Cardiac fibroblast (primary cell): ENCODE data around the gene OR4X1.
"Not testable (repeated sequence)": the region's sequence is repeated elsewhere in the genome, so short reads cannot be mapped to it uniquely, and the experiment has no call there.

Experiments used
- DNase-seq, 2 donors: peaks; one replicate each; pipeline versions ENCODE4 v3.0.0 to v3.0.0-alpha.2; 2010; ENCODE audit warnings: low read depth in 2 of 2
- H3K4me3 ChIP-seq, 2 donors: replicated peaks in 1 of 2; 1 replicate in 1 of 2; 2 replicates in 1 of 2; pipeline ENCODE4 v1.5.1; 2011; ENCODE audit warnings: low read depth in 2 of 2, low read length in 2 of 2, mild to moderate bottlenecking in 2 of 2, moderate library complexity in 1 of 2
- TF ChIP-seq, protein P1 (sequence below): IDR thresholded peaks from one replicate; pipeline ENCODE4 v1.5.1; 2011; ENCODE audit warnings: low read depth, mild to moderate bottlenecking, low read length, inconsistent platforms

The OR4X1 gene

DNA sequence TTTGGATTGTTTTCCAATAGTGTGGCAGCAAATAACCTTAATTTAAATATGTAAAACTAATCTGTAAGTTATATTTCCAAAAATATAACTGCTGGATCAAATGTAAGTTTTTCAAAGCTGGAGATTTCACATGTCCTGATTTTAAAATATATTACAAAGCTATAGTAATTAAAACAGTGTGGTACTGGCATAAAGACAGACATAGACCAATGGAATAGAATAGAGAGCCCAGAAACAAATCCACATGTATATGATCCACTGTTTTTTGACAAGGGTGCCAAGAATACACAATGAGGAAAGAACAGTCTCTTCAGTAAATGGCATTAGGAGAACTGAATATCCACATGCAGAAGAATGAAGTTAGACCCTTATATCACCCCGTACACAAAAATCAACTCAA, 14.8 kb upstream of the OR4X1 start:
- DNase-seq = no peak
- TF ChIP-seq, protein P1, sequence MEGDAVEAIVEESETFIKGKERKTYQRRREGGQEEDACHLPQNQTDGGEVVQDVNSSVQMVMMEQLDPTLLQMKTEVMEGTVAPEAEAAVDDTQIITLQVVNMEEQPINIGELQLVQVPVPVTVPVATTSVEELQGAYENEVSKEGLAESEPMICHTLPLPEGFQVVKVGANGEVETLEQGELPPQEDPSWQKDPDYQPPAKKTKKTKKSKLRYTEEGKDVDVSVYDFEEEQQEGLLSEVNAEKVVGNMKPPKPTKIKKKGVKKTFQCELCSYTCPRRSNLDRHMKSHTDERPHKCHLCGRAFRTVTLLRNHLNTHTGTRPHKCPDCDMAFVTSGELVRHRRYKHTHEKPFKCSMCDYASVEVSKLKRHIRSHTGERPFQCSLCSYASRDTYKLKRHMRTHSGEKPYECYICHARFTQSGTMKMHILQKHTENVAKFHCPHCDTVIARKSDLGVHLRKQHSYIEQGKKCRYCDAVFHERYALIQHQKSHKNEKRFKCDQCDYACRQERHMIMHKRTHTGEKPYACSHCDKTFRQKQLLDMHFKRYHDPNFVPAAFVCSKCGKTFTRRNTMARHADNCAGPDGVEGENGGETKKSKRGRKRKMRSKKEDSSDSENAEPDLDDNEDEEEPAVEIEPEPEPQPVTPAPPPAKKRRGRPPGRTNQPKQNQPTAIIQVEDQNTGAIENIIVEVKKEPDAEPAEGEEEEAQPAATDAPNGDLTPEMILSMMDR = no peak
- no peak overlapping the region for H3K4me3 ChIP-seq

DNA sequence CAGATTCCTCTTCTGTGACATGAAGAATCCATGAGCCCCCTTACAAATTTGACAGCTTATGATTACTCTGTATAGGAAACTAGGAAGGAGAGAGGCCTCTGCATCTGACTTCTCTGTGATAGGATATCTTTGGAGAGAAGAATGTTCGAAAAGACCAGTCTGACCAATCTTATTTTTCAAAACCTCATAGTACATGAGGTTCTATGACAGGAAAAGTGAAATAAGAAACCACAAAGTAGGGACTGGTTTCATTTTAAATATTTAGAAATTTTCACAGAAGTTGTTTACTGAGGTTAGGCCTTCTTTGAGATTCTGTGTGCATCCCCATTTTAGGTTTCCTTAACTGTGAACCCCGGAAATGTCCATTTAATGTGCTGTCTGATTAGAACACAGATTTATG, 2.1 kb upstream of the OR4X1 start:
- DNase-seq = no peak
- TF ChIP-seq, protein P1 = no peak
- H3K4me3 ChIP-seq = no peak overlapping the region

DNA sequence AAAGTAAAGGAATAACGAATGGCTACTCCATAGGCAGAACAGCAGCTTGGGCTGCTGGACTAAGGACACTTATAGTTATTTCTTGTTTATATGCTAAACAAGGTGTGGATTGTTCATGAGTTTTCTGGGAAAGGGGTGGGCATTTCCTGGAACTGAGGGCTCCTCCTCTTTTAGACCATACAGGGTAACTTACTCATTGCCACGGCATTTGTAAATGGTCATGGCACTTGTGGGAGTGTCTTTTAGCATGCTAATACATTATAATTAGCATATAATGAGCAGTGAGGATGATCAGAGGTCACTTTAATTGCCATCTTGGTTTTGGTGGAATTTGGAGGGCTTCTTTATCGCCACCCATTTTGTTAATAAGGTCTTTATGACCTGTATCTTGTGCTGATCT, 7.0 kb downstream of the OR4X1 start:
- TF ChIP-seq, protein P1 = no peak
- no peak for DNase-seq
- H3K4me3 ChIP-seq = no peak overlapping the region

DNA sequence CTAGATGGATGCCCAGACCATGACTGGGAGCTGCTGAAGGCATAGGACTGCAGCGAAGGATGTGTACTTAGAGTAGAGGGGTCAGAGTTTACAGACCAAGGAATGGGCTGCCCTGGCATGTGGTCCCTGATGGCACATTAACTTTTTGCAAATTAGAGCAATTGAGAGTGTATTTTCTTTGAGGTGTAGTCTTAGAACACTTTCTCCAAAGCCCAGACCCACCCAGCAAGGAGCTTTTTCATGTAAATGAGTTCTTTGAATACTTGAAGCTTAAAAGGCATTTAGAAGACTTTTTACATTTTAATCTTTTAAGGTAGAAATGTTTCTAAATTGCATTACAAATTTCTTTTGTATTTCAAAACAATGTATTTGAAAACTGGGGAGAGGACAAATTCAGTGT, 8.9 kb downstream of the OR4X1 start:
- DNase-seq = no peak
- TF ChIP-seq, protein P1 = no peak
- no peak overlapping the region for H3K4me3 ChIP-seq

DNA sequence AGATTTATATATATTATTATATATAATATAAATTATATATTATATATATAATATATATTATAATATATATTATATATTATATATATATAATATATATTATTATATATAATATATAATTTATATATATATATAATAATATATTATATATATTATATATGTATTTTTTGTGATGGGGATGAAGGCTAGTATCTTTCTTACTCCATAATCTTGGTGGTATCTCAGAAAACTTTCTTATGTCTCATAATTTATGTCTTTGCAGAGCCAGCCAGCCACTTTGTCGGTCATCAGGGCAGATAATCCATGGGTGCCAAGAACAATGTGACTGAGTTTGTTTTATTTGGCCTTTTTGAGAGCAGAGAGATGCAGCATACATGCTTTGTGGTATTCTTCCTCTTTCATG, 42.3 kb downstream of the OR4X1 start, which contains the start of gene OR4S1:
Gene OR4S1, plus strand, starts transcription at position 301 of the 400 bp plus-strand sequence. Its CDS starts 0 bp downstream, at position 301.
- TF ChIP-seq, protein P1 = no peak
- DNase-seq = no peak
- no peak within 1 kb of the TSS for H3K4me3 ChIP-seq

DNA sequence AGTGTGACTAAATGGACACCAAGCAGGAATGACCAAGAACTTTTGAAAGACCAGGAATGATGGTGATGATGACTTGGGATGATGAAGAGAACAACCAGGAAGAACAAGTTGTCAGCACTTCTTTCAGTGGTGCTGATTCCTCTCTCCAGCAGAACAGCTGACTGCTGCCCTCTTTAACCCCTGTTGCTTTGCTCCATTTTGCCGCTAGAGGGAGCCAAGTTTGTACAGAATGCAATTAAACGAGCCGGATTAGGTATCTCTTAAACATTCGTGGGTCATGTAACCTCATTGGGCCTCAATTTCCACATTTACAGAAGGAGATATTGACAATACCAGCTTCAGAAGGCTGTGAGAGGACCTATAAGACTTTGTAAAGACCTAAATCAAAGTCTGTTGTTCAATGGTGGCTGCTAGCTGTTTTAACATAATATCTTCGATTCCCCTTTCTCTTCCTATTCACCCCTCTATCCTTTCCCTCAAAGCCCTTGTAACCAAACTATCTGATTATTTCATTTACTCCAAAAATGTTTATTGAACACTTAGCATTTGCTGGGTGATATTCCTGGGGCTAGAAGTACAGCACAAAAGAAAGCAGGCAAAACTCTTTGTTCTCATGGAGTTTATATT, 44.2 kb downstream of the OR4X1 start:
- peak; percentile 48 to 70 for DNase-seq
- no peak overlapping the region for H3K4me3 ChIP-seq
- TF ChIP-seq, protein P1 = peak; percentile 92

DNA sequence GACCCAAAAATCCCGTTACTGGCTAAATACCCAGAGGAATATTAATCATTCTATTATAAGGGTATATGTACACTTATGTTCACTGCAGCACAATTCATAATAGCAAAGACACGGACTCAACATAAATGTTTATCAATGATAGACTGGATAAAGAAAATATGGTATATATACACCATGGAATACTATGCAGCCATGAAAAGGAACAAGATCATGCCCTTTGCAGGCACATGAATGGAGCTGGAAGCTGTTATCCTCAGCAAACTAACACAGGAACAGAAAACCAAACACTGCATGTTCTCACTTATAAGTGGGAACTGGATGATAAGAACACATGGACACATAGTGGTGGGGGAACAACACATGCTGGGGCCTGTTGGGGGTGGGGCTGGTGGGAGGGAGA, 49.9 kb downstream of the OR4X1 start:
- not testable (repeated sequence) for DNase-seq, H3K4me3 ChIP-seq
